Measurements from ENCODE around the gene RAP1GAP2.

- no peak for TF ChIP-seq CTCF (conservative IDR thresholded peaks at IDR 0.05; ENCODE audit: low read length)
- TF ChIP-seq EZH2phosphoT487 (IDR thresholded peaks at IDR 0.05; ENCODE audit: borderline replicate concordance, low read depth, low read length), result no peak
Observed at GRCh38 chr17:2933606-2934005, 137.4 kb downstream of the RAP1GAP2 start.
